A549 (cell line): ENCODE measurements around the gene CFAP68. TPM values are rescaled to one million over a fixed set of nuclear protein-coding genes. Genes with fewer than 3 reads are reported as not detected.

Experiments
- ATAC-seq, 2 experiments: fragments of 200-7000 bp in 1 of 2; fragments of >200 bp in 1 of 2; cut with Nextera tagmentation in 1 of 2; cut with Tn5 transposase in 1 of 2; 3 replicates each; pipeline versions ENCODE4 v1.8.0 to v1.9.1; 2018 to 2020; ENCODE audit warnings: mild to moderate bottlenecking in 1 of 2, moderate library complexity in 1 of 2
- CTCF ChIA-PET: fragments of 300-600 bp; sonication (Branson Sonifier 250); formaldehyde crosslinking; extraction: SDS; loops from one replicate; lab custom pipeline; 2021; ENCODE audit warnings: antibody characterized with exemption, inconsistent platforms; lab: Yijun Ruan, JAX
- POLR2A ChIA-PET: fragments of 350-600 bp; formaldehyde crosslinking; extraction: SDS; loops from one replicate; lab custom pipeline; 2021; ENCODE audit warnings: antibody characterized with exemption, inconsistent platforms; lab: Yijun Ruan, JAX
- DNase-seq, 2 experiments: peaks; one replicate each; pipeline versions ENCODE4 v3.0.0 to v3.0.0-alpha.2; 2011 to 2016; ENCODE audit warnings: low read depth in 1 of 2, low spot score in 1 of 2
- FAIRE-seq: peaks from 2 replicates; lab custom pipeline; 2011; peaks lifted over from hg19 to GRCh38; lab: Jason Lieb, UNC
- H3K27ac ChIP-seq, 2 experiments: fragments of >200 bp; sonication (Bioruptor Twin); formaldehyde crosslinking; 3 replicates each; pipeline ENCODE4 v1.5.1; 2016 to 2017
- H3K4me1 ChIP-seq: fragments of >200 bp; sonication (Bioruptor Twin); formaldehyde crosslinking; 3 replicates; pipeline ENCODE4 v1.6.1; 2016
- H3K4me2 ChIP-seq: fragments of >200 bp; sonication (Bioruptor Twin); formaldehyde crosslinking; 3 replicates; pipeline ENCODE4 v1.6.1; 2016
- H3K4me3 ChIP-seq: fragments of >200 bp; sonication (Bioruptor Twin); formaldehyde crosslinking; 3 replicates; pipeline ENCODE4 v1.5.1; 2016
- H3K9me3 ChIP-seq: fragments of >200 bp; sonication (Bioruptor Twin); formaldehyde crosslinking; 3 replicates; pipeline ENCODE4 v1.6.1; 2016
- BHLHE40 ChIP-seq: IDR thresholded peaks from 2 replicates; pipeline ENCODE4 v1.6.1; 2012; ENCODE audit warnings: low read depth, low read length, inconsistent platforms
- CBX8 ChIP-seq: fragments of 200-600 bp; sonication (generic); IDR thresholded peaks from 2 replicates; pipeline ENCODE4 v1.6.1; 2016
- EHF ChIP-seq: fragments of 250-450 bp; sonication (Bioruptor Pico); IDR thresholded peaks from 2 replicates; pipeline ENCODE4 v1.5.0; 2020; ENCODE audit warnings: mild to moderate bottlenecking
- EP300 ChIP-seq, 2 experiments: fragments of >200 bp; sonication (Bioruptor Twin); formaldehyde crosslinking; IDR thresholded peaks; 2 replicates in 1 of 2; 3 replicates in 1 of 2; pipeline ENCODE4 v1.6.1; 2016 to 2017
- FOSL2 ChIP-seq, 2 experiments: fragments of 450-650 bp in 1 of 2; fragments of >200 bp in 1 of 2; sonication (Bioruptor Twin) in 1 of 2; formaldehyde crosslinking; IDR thresholded peaks; 2 replicates each; pipeline versions ENCODE4 v1.5.0 to v1.6.1; 2016 to 2020; ENCODE audit warnings: mild to moderate bottlenecking in 1 of 2, moderate library complexity in 1 of 2
- FOXS1 ChIP-seq: fragments of 250-450 bp; sonication (Bioruptor Pico); IDR thresholded peaks from 2 replicates; pipeline ENCODE4 v1.5.0; 2020; ENCODE audit warnings: mild to moderate bottlenecking, moderate library complexity
- GATA3 ChIP-seq: IDR thresholded peaks from 2 replicates; pipeline ENCODE4 v1.6.1; 2012; ENCODE audit warnings: borderline replicate concordance
- HDAC2 ChIP-seq: fragments of 200-600 bp; sonication (generic); IDR thresholded peaks from 2 replicates; pipeline ENCODE4 v1.6.1; 2016
- HEYL ChIP-seq: fragments of 250-450 bp; sonication (Bioruptor Pico); IDR thresholded peaks from 2 replicates; pipeline ENCODE4 v1.8.0; 2021; ENCODE audit warnings: mild to moderate bottlenecking, moderate library complexity
- HOXA7 ChIP-seq: fragments of 250-450 bp; sonication (Bioruptor Pico); IDR thresholded peaks from 2 replicates; pipeline ENCODE4 v1.5.0; 2020; ENCODE audit warnings: mild to moderate bottlenecking, moderate library complexity
- HOXB13 ChIP-seq: fragments of 250-450 bp; sonication (Bioruptor Pico); IDR thresholded peaks from 2 replicates; pipeline ENCODE4 v1.5.0; 2020; ENCODE audit warnings: low read depth, mild to moderate bottlenecking, moderate library complexity
- JUN ChIP-seq, 2 experiments: fragments of >200 bp; sonication (Bioruptor Twin); formaldehyde crosslinking; IDR thresholded peaks; 2 replicates in 1 of 2; 3 replicates in 1 of 2; pipeline ENCODE4 v1.6.1; 2016 to 2017
- JUNB ChIP-seq: fragments of >200 bp; sonication (Bioruptor Twin); formaldehyde crosslinking; IDR thresholded peaks from 2 replicates; pipeline ENCODE4 v1.6.1; 2016
- KDM1A ChIP-seq: fragments of 200-600 bp; sonication (generic); IDR thresholded peaks from 2 replicates; pipeline ENCODE4 v1.6.1; 2016; ENCODE audit warnings: low read depth, mild to moderate bottlenecking
- KDM5A ChIP-seq: fragments of 200-600 bp; sonication (generic); IDR thresholded peaks from 2 replicates; pipeline ENCODE4 v1.6.1; 2016; ENCODE audit warnings: antibody characterized with exemption, mild to moderate bottlenecking
- MAFK ChIP-seq: fragments of 450-650 bp; IDR thresholded peaks from 2 replicates; pipeline ENCODE4 v1.6.1; 2014; ENCODE audit not compliant: partially characterized antibody
- NFE2L2 ChIP-seq: fragments of 150-350 bp; conservative IDR thresholded peaks from 2 replicates; pipeline ENCODE4 v1.6.1; 2014; ENCODE audit warnings: low read length
- NPAS2 ChIP-seq: fragments of 250-450 bp; sonication (Bioruptor Pico); IDR thresholded peaks from 2 replicates; pipeline ENCODE4 v1.8.0; 2022; ENCODE audit warnings: mild to moderate bottlenecking, moderate library complexity, borderline replicate concordance
- PHF8 ChIP-seq: fragments of 200-600 bp; sonication (generic); IDR thresholded peaks from 2 replicates; pipeline ENCODE4 v1.6.1; 2016; ENCODE audit warnings: low read depth, mild to moderate bottlenecking, antibody characterized with exemption, moderate library complexity, borderline replicate concordance
- RARB ChIP-seq: fragments of 250-450 bp; sonication (Bioruptor Pico); IDR thresholded peaks from 2 replicates; pipeline ENCODE4 v1.8.0; 2021; ENCODE audit warnings: mild to moderate bottlenecking, moderate library complexity
- RCOR1 ChIP-seq: fragments of 150-350 bp; IDR thresholded peaks from 2 replicates; pipeline ENCODE4 v1.6.1; 2014; ENCODE audit warnings: antibody characterized with exemption, low read length, low read depth
- SREBF2 ChIP-seq: fragments of 450-650 bp; IDR thresholded peaks from 2 replicates; pipeline ENCODE4 v1.6.1; 2014; ENCODE audit warnings: mild to moderate bottlenecking, moderate library complexity
- TFCP2L1 ChIP-seq: fragments of 250-450 bp; sonication (Bioruptor Pico); IDR thresholded peaks from 2 replicates; pipeline ENCODE4 v1.5.0; 2021; ENCODE audit warnings: mild to moderate bottlenecking
- ZC3H11A ChIP-seq: fragments of 450-650 bp; IDR thresholded peaks from 2 replicates; pipeline ENCODE4 v1.6.1; 2014; ENCODE audit warnings: antibody characterized with exemption, mild to moderate bottlenecking
- ZFP36 ChIP-seq: fragments of 450-650 bp; IDR thresholded peaks from 2 replicates; pipeline ENCODE4 v1.6.1; 2014; ENCODE audit warnings: borderline replicate concordance; ENCODE audit not compliant: partially characterized antibody
- WGBS: methylation state at CpG from one replicate; pipeline ENCODE4 v1.1.6; 2017; ENCODE audit errors: missing lambda C conversion rate; 5-methylcytosine and 5-hydroxymethylcytosine counted together
- polyA plus RNA-seq, 4 experiments: library from polyadenylated mRNA; depleted of rRNA in 3 of 4; stranded (reverse); fragments of >200 nt; fragmentation: RNase III in 1 of 4; extraction: RNeasy Plus Mini Kit Qiagen cat#74134 plus additional on column Dnase treatment in 1 of 4; gene quantifications; 2 replicates in 3 of 4; 3 replicates in 1 of 4; pipeline ENCODE4 v1.2.3, GENCODE V29; 2011 to 2017
- TF ChIP-seq, protein P1 (sequence below): fragments of 150-350 bp; IDR thresholded peaks from 2 replicates; pipeline ENCODE4 v1.6.1; 2014; ENCODE audit warnings: low read depth, mild to moderate bottlenecking, low read length
- TF ChIP-seq, protein P2 (sequence below): IDR thresholded peaks from 2 replicates; pipeline ENCODE4 v1.6.1; 2012
- TF ChIP-seq, protein P3 (sequence below): fragments of 200-600 bp; sonication (generic); IDR thresholded peaks from 2 replicates; pipeline ENCODE4 v1.6.1; 2016; ENCODE audit warnings: antibody characterized with exemption, mild to moderate bottlenecking, moderate library complexity
- TF ChIP-seq, protein P4 (sequence below): fragments of 250-450 bp; sonication (Bioruptor Pico); IDR thresholded peaks from 2 replicates; pipeline ENCODE4 v1.5.0; 2020; ENCODE audit warnings: low read depth, mild to moderate bottlenecking, moderate library complexity
- TF ChIP-seq, protein P5 (sequence below): fragments of 250-450 bp; sonication (Bioruptor Pico); IDR thresholded peaks from 2 replicates; pipeline ENCODE4 v1.5.0; 2021; ENCODE audit warnings: mild to moderate bottlenecking, moderate library complexity, borderline replicate concordance

CFAP68 gene
- polyA plus RNA-seq, 2 of the 4 experiments (the other 2 are of a cell fraction) = 36.3 to 59.7 TPM

DNA sequence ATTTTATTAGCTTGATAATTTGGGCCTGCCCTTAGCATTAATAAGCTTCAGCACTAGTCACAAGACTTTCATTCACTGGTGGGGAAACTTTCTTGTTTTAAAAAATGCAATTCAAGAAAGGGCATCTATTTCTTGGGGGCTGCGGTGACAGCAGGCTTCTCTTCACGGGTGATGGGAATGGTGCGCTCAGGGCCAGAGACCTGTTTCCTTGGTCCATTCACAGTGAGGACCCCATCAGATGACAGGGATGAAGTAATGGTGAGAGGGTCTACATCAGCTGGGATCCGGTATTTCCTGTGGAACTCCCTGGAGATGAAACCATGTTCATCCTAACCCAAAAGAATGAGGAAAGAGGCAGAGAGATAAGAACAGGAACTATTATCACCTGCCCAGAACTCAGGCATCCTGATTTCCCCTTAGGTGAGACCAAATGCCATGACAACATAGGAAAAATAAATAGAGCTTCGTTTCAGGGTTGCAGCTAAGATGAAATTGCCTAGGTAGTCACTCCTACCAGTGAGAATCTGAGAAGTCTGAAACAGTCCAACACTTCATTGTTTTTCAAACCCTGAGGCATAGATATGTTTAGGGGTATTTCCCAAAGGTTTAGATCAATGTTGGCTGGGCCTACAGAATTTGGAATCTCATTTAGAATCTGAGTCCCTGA is 29.4 kb downstream of the CFAP68 start:
- CTCF ChIA-PET = interaction anchor here (0.6 kb wide), 1 partner anchor 678 kb away, joined by 3 read pairs; no protein-coding TSS in a partner anchor
- ATAC-seq = no peak
- H3K9me3 ChIP-seq = no peaks in the 10 kb centered on the region
- TF ChIP-seq, protein P1, sequence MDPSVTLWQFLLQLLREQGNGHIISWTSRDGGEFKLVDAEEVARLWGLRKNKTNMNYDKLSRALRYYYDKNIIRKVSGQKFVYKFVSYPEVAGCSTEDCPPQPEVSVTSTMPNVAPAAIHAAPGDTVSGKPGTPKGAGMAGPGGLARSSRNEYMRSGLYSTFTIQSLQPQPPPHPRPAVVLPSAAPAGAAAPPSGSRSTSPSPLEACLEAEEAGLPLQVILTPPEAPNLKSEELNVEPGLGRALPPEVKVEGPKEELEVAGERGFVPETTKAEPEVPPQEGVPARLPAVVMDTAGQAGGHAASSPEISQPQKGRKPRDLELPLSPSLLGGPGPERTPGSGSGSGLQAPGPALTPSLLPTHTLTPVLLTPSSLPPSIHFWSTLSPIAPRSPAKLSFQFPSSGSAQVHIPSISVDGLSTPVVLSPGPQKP = no peak
- no peak for TF ChIP-seq FOXS1
- no peak for TF ChIP-seq EP300 (IDR thresholded peaks at IDR 0.05)
- TF ChIP-seq, protein P2, sequence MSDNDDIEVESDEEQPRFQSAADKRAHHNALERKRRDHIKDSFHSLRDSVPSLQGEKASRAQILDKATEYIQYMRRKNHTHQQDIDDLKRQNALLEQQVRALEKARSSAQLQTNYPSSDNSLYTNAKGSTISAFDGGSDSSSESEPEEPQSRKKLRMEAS = no peak
- TF ChIP-seq NFE2L2 = no peak
- TF ChIP-seq BHLHE40 = no peak
- TF ChIP-seq TFCP2L1 = no peak
- TF ChIP-seq ZC3H11A = no peak
- no peak for TF ChIP-seq PHF8
- TF ChIP-seq NPAS2 (CRISPR knock-in tag) = no peak
- TF ChIP-seq, protein P3, sequence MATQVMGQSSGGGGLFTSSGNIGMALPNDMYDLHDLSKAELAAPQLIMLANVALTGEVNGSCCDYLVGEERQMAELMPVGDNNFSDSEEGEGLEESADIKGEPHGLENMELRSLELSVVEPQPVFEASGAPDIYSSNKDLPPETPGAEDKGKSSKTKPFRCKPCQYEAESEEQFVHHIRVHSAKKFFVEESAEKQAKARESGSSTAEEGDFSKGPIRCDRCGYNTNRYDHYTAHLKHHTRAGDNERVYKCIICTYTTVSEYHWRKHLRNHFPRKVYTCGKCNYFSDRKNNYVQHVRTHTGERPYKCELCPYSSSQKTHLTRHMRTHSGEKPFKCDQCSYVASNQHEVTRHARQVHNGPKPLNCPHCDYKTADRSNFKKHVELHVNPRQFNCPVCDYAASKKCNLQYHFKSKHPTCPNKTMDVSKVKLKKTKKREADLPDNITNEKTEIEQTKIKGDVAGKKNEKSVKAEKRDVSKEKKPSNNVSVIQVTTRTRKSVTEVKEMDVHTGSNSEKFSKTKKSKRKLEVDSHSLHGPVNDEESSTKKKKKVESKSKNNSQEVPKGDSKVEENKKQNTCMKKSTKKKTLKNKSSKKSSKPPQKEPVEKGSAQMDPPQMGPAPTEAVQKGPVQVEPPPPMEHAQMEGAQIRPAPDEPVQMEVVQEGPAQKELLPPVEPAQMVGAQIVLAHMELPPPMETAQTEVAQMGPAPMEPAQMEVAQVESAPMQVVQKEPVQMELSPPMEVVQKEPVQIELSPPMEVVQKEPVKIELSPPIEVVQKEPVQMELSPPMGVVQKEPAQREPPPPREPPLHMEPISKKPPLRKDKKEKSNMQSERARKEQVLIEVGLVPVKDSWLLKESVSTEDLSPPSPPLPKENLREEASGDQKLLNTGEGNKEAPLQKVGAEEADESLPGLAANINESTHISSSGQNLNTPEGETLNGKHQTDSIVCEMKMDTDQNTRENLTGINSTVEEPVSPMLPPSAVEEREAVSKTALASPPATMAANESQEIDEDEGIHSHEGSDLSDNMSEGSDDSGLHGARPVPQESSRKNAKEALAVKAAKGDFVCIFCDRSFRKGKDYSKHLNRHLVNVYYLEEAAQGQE = no peak
- no peak for TF ChIP-seq HEYL (CRISPR knock-in tag)
- no peak for TF ChIP-seq JUNB
- no peak for TF ChIP-seq JUN (IDR thresholded peaks at IDR 0.05)
- TF ChIP-seq KDM5A = no peak
- TF ChIP-seq HOXA7 (CRISPR knock-in tag) = no peak
- no peak for TF ChIP-seq SREBF2
- TF ChIP-seq, all 56 proteins: peak for 0
- WGBS = 68% methylated on average over 5 of the region's 5 CpGs
- no peak overlapping the region for H3K4me2 ChIP-seq
- H3K4me3 ChIP-seq = no peak overlapping the region
- peaks cover 16% of the 10 kb centered on the region for H3K4me1 ChIP-seq
- POLR2A ChIA-PET = no interaction called here
- FAIRE-seq = no peak
- no peak overlapping the region for H3K27ac ChIP-seq
- DNase-seq = no peak

DNA sequence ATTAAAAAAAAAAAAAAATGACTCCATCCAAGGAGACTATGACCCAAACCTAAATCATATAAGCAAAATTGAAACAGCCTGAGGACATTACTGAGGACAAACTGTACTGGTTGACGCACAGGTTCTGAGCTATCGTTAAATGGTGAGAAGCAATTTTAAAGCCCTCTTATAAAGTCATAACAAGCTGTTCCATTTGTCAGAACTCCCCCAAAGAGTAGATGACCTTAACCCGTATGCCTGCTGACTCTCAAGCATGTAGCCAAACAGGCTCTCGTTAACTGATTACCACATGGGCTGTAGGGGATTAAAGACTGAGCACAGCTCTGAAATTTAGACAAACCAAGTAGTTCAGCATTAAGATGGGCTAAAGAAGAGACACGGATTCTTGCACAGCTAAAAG is 30.0 kb downstream of the CFAP68 start:
- H3K4me1 ChIP-seq = peaks cover 16% of the 10 kb centered on the region
- no peak for ATAC-seq
- no peak for FAIRE-seq
- POLR2A ChIA-PET = no interaction called here
- no peak for DNase-seq
- no peaks in the 10 kb centered on the region for H3K9me3 ChIP-seq
- no peak for TF ChIP-seq GATA3
- no peak for TF ChIP-seq FOSL2 (IDR thresholded peaks at IDR 0.05)
- TF ChIP-seq FOSL2 (CRISPR knock-in tag; IDR thresholded peaks at IDR 0.05) = no peak
- TF ChIP-seq FOXS1 = no peak
- TF ChIP-seq CBX8 = no peak
- no peak for TF ChIP-seq RARB (CRISPR knock-in tag)
- TF ChIP-seq, protein P4, sequence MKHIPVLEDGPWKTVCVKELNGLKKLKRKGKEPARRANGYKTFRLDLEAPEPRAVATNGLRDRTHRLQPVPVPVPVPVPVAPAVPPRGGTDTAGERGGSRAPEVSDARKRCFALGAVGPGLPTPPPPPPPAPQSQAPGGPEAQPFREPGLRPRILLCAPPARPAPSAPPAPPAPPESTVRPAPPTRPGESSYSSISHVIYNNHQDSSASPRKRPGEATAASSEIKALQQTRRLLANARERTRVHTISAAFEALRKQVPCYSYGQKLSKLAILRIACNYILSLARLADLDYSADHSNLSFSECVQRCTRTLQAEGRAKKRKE (CRISPR knock-in tag) = no peak
- no peak for TF ChIP-seq EHF (CRISPR knock-in tag)
- TF ChIP-seq NFE2L2 = no peak
- TF ChIP-seq KDM1A = no peak
- TF ChIP-seq NPAS2 (CRISPR knock-in tag) = no peak
- no peak for TF ChIP-seq HDAC2
- no peak for TF ChIP-seq HOXB13 (CRISPR knock-in tag)
- TF ChIP-seq ZFP36 = no peak
- TF ChIP-seq MAFK = no peak
- no peak for TF ChIP-seq RCOR1
- TF ChIP-seq HEYL (CRISPR knock-in tag) = no peak
- TF ChIP-seq, protein P5, sequence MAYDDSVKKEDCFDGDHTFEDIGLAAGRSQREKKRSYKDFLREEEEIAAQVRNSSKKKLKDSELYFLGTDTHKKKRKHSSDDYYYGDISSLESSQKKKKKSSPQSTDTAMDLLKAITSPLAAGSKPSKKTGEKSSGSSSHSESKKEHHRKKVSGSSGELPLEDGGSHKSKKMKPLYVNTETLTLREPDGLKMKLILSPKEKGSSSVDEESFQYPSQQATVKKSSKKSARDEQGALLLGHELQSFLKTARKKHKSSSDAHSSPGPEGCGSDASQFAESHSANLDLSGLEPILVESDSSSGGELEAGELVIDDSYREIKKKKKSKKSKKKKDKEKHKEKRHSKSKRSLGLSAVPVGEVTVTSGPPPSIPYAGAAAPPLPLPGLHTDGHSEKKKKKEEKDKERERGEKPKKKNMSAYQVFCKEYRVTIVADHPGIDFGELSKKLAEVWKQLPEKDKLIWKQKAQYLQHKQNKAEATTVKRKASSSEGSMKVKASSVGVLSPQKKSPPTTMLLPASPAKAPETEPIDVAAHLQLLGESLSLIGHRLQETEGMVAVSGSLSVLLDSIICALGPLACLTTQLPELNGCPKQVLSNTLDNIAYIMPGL (CRISPR knock-in tag) = no peak
- TF ChIP-seq, protein P1 = no peak
- H3K4me2 ChIP-seq = no peak overlapping the region
- CTCF ChIA-PET = interaction anchor here (0.6 kb wide), 2 partner anchors 38 to 677 kb away, joined by 3 read pairs; partner anchors contain the start of gene ALG9
- WGBS = 81% methylated on average over 5 of the region's 5 CpGs
- no peak overlapping the region for H3K27ac ChIP-seq
- H3K4me3 ChIP-seq = no peak overlapping the region
